GM23248 (cell line): ENCODE data around the gene LRMDA.

ENCODE experiments used
- EZH2 ChIP-seq: fragments of 200-600 bp; sonication (generic); IDR thresholded peaks from 2 replicates; pipeline ENCODE4 v1.6.1; 2018; ENCODE audit warnings: antibody characterized with exemption, mild to moderate bottlenecking; ENCODE audit not compliant: insufficient read depth, poor library complexity, severe bottlenecking
- EZH2phosphoT487 ChIP-seq: fragments of 200-600 bp; sonication (generic); IDR thresholded peaks from 2 replicates; pipeline ENCODE4 v1.6.1; 2018; ENCODE audit warnings: antibody characterized with exemption, moderate library complexity, mild to moderate bottlenecking, low read depth; ENCODE audit not compliant: insufficient read depth

DNA sequence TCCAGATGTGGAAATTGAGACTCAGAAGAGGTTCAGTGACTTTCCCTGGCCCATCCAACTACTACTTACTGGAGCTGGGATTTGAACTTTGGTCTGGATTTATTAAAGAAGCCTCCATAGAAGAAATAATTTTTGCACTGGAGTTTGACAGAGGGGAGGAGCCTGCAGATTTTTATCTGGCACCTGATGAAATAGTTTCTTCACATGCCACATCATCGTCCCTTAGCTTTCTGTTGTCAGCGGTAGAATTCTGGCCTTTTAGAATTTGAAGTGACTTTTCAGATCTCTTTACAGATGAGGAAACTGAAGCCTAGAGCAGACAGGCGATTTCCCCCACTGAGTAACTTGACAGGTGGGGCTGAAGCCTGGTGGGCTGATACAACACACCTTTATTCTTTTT lies 233.5 kb downstream of the LRMDA start:
- no peak for TF ChIP-seq EZH2
- no peak for TF ChIP-seq EZH2phosphoT487
